Testis (tissue), 3 donors: ENCODE measurements around the gene SCYGR2. TPM values are rescaled to one million over a fixed set of nuclear protein-coding genes. Genes with fewer than 3 reads are reported as not detected.

Experiments
- DNase-seq: peaks from one replicate; pipeline ENCODE4 v3.0.0-alpha.2; 2019
- H3K27ac ChIP-seq, 2 donors: fragments of 200-600 bp; sonication (generic); one replicate each; pipeline ENCODE4 v1.5.1; 2019
- H3K27me3 ChIP-seq: fragments of 200-600 bp; sonication (generic); one replicate; pipeline ENCODE4 v1.5.1; 2019
- H3K36me3 ChIP-seq: fragments of 200-600 bp; sonication (generic); one replicate; pipeline ENCODE4 v1.5.1; 2017; ENCODE audit warnings: low read depth; ENCODE audit errors: missing control alignments
- H3K4me1 ChIP-seq: fragments of 200-600 bp; sonication (generic); one replicate; pipeline ENCODE4 v1.5.1; 2019
- H3K4me3 ChIP-seq, 2 donors: fragments of 200-600 bp; sonication (generic); one replicate each; pipeline ENCODE4 v1.5.1; 2017 to 2019
- H3K9me3 ChIP-seq: fragments of 200-600 bp; sonication (generic); one replicate; pipeline ENCODE4 v1.5.1; 2017
- CTCF ChIP-seq, 3 experiments: fragments of 450-650 bp in 2 of 3; fragments of 200-600 bp in 1 of 3; sonication (generic) in 1 of 3; IDR thresholded peaks; one replicate each; pipeline ENCODE4 v1.5.1; 2016 to 2019; ENCODE audit warnings: antibody characterized with exemption in 3 of 3, mild to moderate bottlenecking in 2 of 3, moderate library complexity in 1 of 3
- POLR2A ChIP-seq: fragments of 450-650 bp; IDR thresholded peaks from one replicate; pipeline ENCODE4 v1.6.1; 2017; ENCODE audit warnings: antibody characterized with exemption, mild to moderate bottlenecking, moderate library complexity
- WGBS, 2 donors: methylation state at CpG; one replicate each; pipeline ENCODE4 v1.1.5; 2018; 5-methylcytosine and 5-hydroxymethylcytosine counted together
- intact Hi-C: fragments of 100-400 bp; cut with DNase I; formaldehyde crosslinking; loops from one replicate; pipeline ENCODE4 v1.15.1; 2023; ENCODE audit warnings: low total_unique reads
- polyA plus RNA-seq: library from polyadenylated mRNA; stranded (reverse); fragments of 350-450 nt; fragmentation: Illumina TruSeq; extraction: RNeasy Lipid Tissue Mini Kit (QIAGEN cat#74804); gene quantifications from one replicate; pipeline ENCODE4 v1.2.3, GENCODE V29; 2014; ENCODE audit warnings: low read depth, low replicate concordance; ENCODE audit not compliant: insufficient read depth
- total RNA-seq, 2 donors: library from RNA; depleted of rRNA; stranded (reverse); fragments of >200 nt; gene quantifications; one replicate each; pipeline ENCODE4 v1.2.3, GENCODE V29; 2016

The SCYGR2 gene
- total and polyA plus RNA-seq, 3 donors from 2014 or later = not detected

GRCh38 chr2:227627769-227628168, 29.1 kb downstream of the SCYGR2 start:
- Histone ChIP-seq H3K27ac (no peak overlapping the region), H3K27me3 (no peaks in the 10 kb centered on the region), H3K4me3 (no peak overlapping the region), H3K9me3 (no peaks in the 10 kb centered on the region), H3K36me3 (no peaks in the 10 kb centered on the region), H3K4me1 (no peaks in the 10 kb centered on the region)
- no peak for DNase-seq
- no peak for TF ChIP-seq CTCF (IDR thresholded peaks at IDR 0.05)
- no peak for TF ChIP-seq POLR2A
- intact Hi-C loops = no loop called here
- 62 to 92% methylated on average over 3 of the region's 3 CpGs for WGBS, 2 donors

GRCh38 chr2:227629435-227629834, 30.7 kb downstream of the SCYGR2 start:
- Histone ChIP-seq H3K27ac (no peak overlapping the region), H3K4me1 (no peaks in the 10 kb centered on the region), H3K9me3 (no peaks in the 10 kb centered on the region), H3K4me3 (no peak overlapping the region), H3K27me3 (no peaks in the 10 kb centered on the region), H3K36me3 (no peaks in the 10 kb centered on the region)
- 49 to 58% methylated on average over 7 of the region's 7 CpGs for WGBS, 2 donors
- TF ChIP-seq POLR2A = no peak
- no peak for TF ChIP-seq CTCF (IDR thresholded peaks at IDR 0.05)
- intact Hi-C loops = no loop called here
- DNase-seq = no peak

- Histone ChIP-seq H3K4me3 (no peak overlapping the region), H3K4me1 (no peaks in the 10 kb centered on the region), H3K27ac (no peak overlapping the region), H3K9me3 (no peaks in the 10 kb centered on the region), H3K36me3 (no peaks in the 10 kb centered on the region), H3K27me3 (no peaks in the 10 kb centered on the region)
- 77% methylated on average over 3 of the region's 3 CpGs for WGBS, 2 donors
- no peak for DNase-seq
- intact Hi-C loops = no loop called here
- TF ChIP-seq POLR2A (no peak), CTCF (IDR thresholded peaks at IDR 0.05) (no peak)
Observed at GRCh38 chr2:227630322-227630721, 31.6 kb downstream of the SCYGR2 start.

GRCh38 chr2:227632827-227633226, 34.1 kb downstream of the SCYGR2 start:
- 85 to 90% methylated on average over 6 of the region's 6 CpGs for whole genome bisulfite sequencing, 2 donors

More at GRCh38 chr2:227632827-227633226, 34.1 kb downstream of the SCYGR2 start:
- DNase-seq = no peak
- TF ChIP-seq CTCF (IDR thresholded peaks at IDR 0.05) (no peak), POLR2A (no peak)
- Histone ChIP-seq H3K27me3 (no peaks in the 10 kb centered on the region), H3K4me3 (no peak overlapping the region), H3K27ac (no peak overlapping the region), H3K9me3 (no peaks in the 10 kb centered on the region), H3K4me1 (no peaks in the 10 kb centered on the region), H3K36me3 (no peaks in the 10 kb centered on the region)
- intact Hi-C loops = no loop called here
